Embryonic facial prominence (tissue), 1 donor: ENCODE data around the gene RXFP2.

Source experiments
- DNase-seq: peaks from one replicate; pipeline ENCODE4 v3.0.0-alpha.2; 2016; ENCODE audit errors: extremely low spot score

The RXFP2 gene

GRCh38 chr13:31767175-31767900, 28.0 kb downstream of the RXFP2 start:
- no peak for DNase-seq

- DNase-seq: no peak
Measured at GRCh38 chr13:31768351-31768750, 29.0 kb downstream of the RXFP2 start.

GRCh38 chr13:31769575-31769974, 30.2 kb downstream of the RXFP2 start:
- DNase-seq: no peak

- no peak for DNase-seq
Measured at GRCh38 chr13:31772231-31772630, 32.9 kb downstream of the RXFP2 start.

- no peak for DNase-seq
Measured at GRCh38 chr13:31773538-31773937, 34.2 kb downstream of the RXFP2 start.

GRCh38 chr13:31774186-31774750, 34.9 kb downstream of the RXFP2 start:
- no peak for DNase-seq

GRCh38 chr13:31775148-31775547, 35.8 kb downstream of the RXFP2 start:
- no peak for DNase-seq

GRCh38 chr13:31775686-31776085, 36.4 kb downstream of the RXFP2 start:
- DNase-seq: no peak

- DNase-seq: no peak
Measured at GRCh38 chr13:31781064-31781463, 41.7 kb downstream of the RXFP2 start.

GRCh38 chr13:31786011-31786410, 46.7 kb downstream of the RXFP2 start:
- no peak for DNase-seq

- no peak for DNase-seq
Measured at GRCh38 chr13:31790992-31791391, 51.7 kb downstream of the RXFP2 start.

GRCh38 chr13:31793246-31793645, 53.9 kb downstream of the RXFP2 start:
- DNase-seq: no peak

GRCh38 chr13:31794452-31794851, 55.1 kb downstream of the RXFP2 start:
- DNase-seq: no peak

- peak; percentile 34 for DNase-seq
Measured at GRCh38 chr13:31797154-31797775, 57.9 kb downstream of the RXFP2 start.

- no peak for DNase-seq
Measured at GRCh38 chr13:31798189-31798588, 58.9 kb downstream of the RXFP2 start.

GRCh38 chr13:31801088-31801487, 61.8 kb downstream of the RXFP2 start:
- no peak for DNase-seq

GRCh38 chr13:31803311-31803710, 64.0 kb downstream of the RXFP2 start:
- no peak for DNase-seq

- DNase-seq: no peak
Measured at GRCh38 chr13:31805841-31806240, 66.5 kb downstream of the RXFP2 start.

GRCh38 chr13:31807090-31807541, 67.8 kb downstream of the RXFP2 start:
- DNase-seq: no peak

- no peak for DNase-seq
Measured at GRCh38 chr13:31814536-31814935, 75.2 kb downstream of the RXFP2 start.

- DNase-seq: no peak
Measured at GRCh38 chr13:31815361-31816144, 76.2 kb downstream of the RXFP2 start.

- DNase-seq: no peak
Measured at GRCh38 chr13:31818236-31818635, 78.9 kb downstream of the RXFP2 start.
